Epidermal melanocyte (primary cell): ENCODE data around the gene ANKRD23.

Experiments
- DNase-seq: peaks from one replicate; pipeline ENCODE4 v3.0.0; 2011; ENCODE audit warnings: low spot score; ENCODE audit not compliant: insufficient read length

Gene ANKRD23

GRCh38 chr2:96839293-96839874 is 4.4 kb downstream of the ANKRD23 start:
- DNase-seq = no peak

DNA sequence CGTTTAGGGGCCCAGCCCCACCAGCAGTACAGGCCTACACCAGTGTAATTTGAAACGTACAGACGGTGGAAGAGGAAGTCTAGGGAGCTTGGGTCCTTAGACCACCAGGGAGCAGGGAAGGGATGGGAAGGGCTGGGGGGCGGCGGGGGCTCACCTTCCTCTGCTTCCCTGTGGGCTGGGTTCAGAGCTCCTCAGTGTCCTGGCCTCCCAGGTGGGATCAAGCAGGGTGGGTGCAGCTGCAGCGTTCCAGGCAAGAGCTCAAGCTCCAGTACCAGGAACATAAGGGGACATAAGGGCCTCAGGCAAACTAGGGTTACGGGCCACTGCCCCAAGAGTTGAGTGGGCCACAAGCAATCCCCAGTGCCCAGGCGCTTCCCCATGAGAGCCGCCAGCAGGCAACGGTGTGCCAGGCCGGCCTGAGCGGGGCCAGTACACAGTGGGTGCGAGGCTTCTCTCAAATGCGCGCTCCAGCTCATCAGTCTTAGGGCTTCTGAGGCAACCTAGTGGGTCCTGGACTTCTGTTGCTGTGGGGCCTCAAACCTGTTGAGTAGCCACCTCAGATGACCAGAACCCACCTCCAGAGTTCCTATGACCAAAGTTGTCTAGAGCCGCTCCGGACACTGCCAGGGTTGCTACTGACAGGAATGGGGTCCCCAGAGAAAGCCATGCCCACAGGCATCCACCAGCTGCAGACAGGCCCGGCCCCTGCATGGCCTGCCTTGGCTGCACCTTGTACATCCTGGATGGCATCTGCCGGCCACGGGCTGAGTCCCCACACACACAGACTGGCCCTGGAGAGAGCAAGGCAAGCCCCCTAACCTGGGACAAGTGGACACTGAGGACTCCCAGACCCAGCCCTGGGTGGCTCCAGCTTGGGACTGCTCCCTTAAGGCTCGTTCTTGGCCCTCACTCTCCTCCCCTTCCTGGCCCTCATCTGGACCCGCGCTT is 5.2 kb downstream of the ANKRD23 start:
- no peak for DNase-seq

GRCh38 chr2:96837575-96837974 is 6.2 kb downstream of the ANKRD23 start:
- DNase-seq = no peak

DNA sequence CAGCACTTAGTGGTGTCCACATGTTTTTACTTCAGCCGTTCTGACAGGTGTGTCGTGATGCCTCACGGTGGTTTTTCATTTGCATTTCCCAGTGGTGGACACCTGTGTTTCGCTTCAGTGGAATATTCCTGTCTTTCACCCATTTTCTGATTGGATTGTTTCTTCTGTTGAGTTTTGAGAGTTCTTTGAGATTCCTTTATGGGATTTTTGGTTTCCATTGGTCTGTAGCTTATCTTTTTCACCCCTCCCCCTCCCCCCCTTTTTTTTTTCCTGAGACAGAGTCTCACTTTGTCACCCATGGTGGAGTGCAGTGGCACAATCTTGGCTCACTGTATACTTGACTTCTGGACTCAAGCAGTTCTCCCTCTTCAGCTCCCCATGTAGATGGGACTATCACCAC is 8.0 kb downstream of the ANKRD23 start:
- no peak for DNase-seq

- peak; percentile 49 for DNase-seq
Measured at GRCh38 chr2:96832754-96833507, 10.9 kb downstream of the ANKRD23 start.

DNA sequence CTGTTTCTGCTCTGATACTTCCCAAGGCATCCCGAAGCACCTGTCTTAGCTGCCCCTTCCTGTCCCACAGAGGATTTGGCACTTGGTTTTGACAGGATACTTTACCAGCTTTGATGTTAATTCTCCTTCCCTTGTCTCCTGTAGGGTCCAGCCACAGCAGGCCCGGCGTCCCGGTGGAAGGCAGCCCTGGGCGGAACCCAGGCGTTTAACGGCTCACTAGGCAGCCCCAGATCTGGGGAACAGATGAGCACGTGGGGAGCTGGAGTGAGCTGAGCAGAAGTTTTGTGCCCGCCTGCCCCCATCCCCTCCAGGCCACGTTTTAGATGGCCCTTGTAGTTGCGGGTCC is 11.4 kb downstream of the ANKRD23 start:
- no peak for DNase-seq

- DNase-seq = peak; percentile 26
Measured at GRCh38 chr2:96831679-96832078, 12.1 kb downstream of the ANKRD23 start.

DNA sequence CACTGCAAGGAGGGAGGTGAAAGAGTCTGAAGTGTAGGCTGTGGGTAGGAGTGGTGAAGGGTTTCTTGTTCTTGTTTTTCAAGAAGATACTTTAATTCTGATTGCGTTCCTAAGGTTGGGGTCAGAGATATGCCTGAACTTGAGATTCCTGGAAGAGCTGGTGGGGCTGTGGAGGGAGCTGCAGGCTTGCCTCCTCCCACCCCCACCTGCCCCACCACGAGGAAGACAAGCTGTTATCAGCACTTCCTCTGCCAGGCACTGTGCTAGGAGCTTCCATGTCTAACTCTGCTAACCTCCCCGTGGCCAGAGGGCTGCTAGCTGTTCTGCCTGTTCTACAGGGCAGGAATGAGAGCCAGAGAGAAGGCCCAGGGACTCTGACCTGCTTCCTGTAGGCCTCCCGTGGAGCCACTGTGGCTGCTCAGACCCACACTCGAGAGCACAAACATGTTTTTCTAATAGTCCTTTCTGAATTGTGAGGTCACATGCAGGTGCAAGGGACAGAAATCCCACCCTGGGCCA is 13.7 kb downstream of the ANKRD23 start:
- no peak for DNase-seq

- DNase-seq = no peak
Measured at GRCh38 chr2:96828874-96829273, 14.9 kb downstream of the ANKRD23 start.

DNA sequence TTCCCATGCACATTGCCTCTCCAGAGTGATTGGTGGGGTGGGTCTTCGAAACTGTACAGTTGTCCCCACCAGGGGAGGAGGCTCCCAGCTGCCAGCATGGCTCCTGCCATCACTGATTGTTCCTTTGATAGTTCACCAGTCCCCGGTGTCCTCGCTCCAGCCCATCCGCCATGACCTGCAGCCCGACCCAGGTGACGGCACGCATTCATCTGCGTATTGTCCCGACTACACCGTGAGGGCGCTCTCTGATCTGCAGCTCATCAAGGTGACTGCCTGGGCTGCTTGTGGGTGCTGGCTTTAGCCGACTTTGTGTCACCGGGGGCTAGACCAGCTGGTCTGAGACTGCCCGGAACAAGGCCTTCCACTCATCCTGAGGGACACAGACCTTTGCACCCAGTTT is 15.4 kb downstream of the ANKRD23 start:
- DNase-seq = no peak

GRCh38 chr2:96826546-96827278 is 17.1 kb downstream of the ANKRD23 start:
- DNase-seq = no peak

DNA sequence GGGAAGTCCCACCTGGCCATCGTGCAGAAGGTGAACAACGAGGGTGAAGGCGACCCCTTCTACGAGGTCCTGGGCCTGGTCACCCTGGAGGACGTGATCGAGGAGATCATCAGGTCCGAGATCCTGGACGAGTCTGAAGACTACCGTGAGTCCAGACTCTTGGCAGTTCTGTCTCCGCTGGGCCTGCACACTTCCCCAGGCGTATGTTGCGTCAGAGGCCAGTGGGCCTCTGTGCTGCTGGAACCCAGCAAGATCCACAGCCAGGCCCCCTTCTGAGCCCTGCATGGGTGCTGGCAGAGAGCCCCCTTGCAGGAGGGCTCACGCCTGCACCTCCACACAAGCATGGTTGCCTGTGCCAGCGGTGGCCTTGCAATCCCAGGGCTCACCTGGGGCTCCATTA is 18.8 kb downstream of the ANKRD23 start:
- DNase-seq = no peak

GRCh38 chr2:96824079-96824870 is 19.5 kb downstream of the ANKRD23 start:
- no peak for DNase-seq

GRCh38 chr2:96823198-96823597 is 20.6 kb downstream of the ANKRD23 start:
- DNase-seq = no peak

- DNase-seq = no peak
Measured at GRCh38 chr2:96822786-96823185, 21.0 kb downstream of the ANKRD23 start.

GRCh38 chr2:96821113-96821675 is 22.6 kb downstream of the ANKRD23 start:
- no peak for DNase-seq

DNA sequence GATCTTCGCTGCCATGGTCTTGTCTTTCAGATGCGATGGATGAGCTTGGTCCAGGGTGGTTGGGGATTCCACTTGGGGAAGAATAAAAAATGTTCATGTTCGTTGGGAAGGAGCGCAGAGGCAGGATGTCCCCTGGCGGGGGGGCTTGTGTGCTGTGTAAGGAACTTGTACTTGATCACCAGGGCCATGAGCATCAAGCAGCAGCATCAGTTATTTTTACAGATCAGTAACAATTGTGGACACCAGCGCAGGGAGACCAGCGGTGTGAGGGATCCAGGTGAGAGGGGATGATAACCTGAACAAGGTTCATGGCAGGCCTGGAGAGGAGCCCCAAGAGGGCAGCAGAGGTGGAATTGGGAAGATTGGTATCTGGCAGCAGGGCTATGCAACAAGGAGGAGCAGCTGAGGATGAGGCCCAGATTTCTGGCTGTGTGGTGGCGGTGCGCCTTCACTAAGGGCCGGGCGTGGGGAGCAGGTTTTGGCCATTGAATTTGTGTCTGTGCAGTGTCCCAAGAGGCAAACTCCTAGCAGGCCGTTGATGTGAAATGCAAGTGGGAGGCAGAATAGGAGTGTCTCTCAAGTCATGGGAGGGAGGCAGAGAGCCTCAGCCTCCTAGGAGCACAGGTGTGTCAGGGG is 23.8 kb downstream of the ANKRD23 start:
- DNase-seq = no peak

DNA sequence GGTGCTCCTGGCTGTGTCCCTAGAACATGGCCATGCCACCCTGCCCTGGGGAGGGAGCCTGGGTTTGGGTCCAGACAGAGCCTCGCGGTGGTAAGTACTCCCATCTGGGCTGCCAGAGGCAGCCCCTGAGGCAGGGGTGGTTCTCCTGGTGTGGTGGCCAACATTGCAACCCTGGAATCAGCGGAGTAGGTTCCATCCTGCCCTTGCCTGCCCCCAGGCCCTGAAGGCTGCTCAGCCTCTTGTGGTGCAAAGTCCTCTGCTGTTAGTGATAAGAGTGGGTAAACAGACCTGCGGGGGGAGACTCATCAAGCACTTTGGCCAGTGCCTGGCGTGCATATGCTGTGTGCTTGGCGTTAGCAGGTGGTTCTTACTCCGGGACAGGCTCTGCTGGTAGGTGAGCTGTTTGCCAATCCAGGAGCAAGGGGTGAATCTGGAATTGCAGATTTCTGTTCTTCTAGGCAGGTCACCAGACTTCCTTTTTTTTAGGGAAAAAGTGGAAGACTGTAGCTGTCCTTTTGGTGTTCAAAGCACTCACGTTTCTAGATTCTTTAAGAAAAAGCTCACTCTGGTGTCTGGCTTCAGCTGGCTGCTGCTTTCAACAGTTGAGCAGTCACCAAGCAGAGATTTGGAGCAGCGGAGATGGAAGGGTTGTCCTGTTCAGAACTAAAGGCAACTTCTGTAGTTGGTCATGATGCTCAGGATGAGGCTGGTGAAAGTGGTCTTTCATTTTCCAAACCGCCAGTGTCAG is 24.5 kb downstream of the ANKRD23 start:
- no peak for DNase-seq

DNA sequence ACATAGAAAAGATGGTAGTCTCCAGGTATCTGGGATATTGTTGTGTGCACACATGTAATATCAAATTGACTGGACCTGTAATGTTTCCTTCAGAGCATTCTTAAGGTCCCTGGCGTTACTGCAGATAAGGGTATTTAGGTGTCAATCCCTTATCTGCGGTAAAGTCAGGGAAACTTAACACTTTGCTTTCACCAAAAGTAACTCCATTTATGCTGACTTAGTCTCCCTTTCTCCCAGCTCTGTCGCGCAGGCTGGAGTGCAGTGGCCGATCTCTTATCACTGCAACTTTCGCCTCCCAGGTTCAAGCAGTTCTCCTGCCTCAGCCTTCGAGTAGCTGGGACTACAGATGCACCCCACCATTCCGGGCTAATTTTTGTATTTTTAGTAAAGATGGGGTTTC is 25.9 kb downstream of the ANKRD23 start:
- no peak for DNase-seq
